H1 (cell line): ENCODE data around the gene SPEF1. TPM values are rescaled to one million over a fixed set of nuclear protein-coding genes. Genes with fewer than 3 reads are reported as not detected.

Source experiments
- CTCF ChIA-PET: fragments of 300-600 bp; sonication (Branson Sonifier 250); formaldehyde crosslinking; loops from one replicate; lab custom pipeline; 2021; ENCODE audit not compliant: partially characterized antibody; lab: Charles Lee
- POLR2A ChIA-PET: fragments of 300-600 bp; sonication (Branson Sonifier 250); formaldehyde crosslinking; loops from one replicate; lab custom pipeline; 2021; ENCODE audit warnings: inconsistent platforms; ENCODE audit not compliant: partially characterized antibody; lab: Charles Lee
- DNase-seq, 2 experiments: peaks; one replicate each; pipeline versions ENCODE4 v3.0.0 to v3.0.0-alpha.2; 2010 to 2022; ENCODE audit warnings: low spot score in 2 of 2, low read depth in 1 of 2, mixed read lengths in 1 of 2
- FAIRE-seq: peaks from 2 replicates; lab custom pipeline; 2011; peaks lifted over from hg19 to GRCh38; lab: Jason Lieb, UNC
- H2AFZ ChIP-seq: 2 replicates; pipeline ENCODE4 v1.8.1; 2012; ENCODE audit warnings: low read length, inconsistent platforms
- H2AK5ac ChIP-seq: 2 replicates; pipeline ENCODE4 v1.6.1; 2013; ENCODE audit warnings: low read depth, low read length
- H2BK120ac ChIP-seq: replicated peaks from 2 replicates; pipeline ENCODE3; 2013; ENCODE audit warnings: low read depth, low read length, inconsistent platforms
- H2BK12ac ChIP-seq: 2 replicates; pipeline ENCODE4 v1.6.1; 2013; ENCODE audit warnings: low read depth, low read length
- H2BK15ac ChIP-seq: 2 replicates; pipeline ENCODE4 v1.6.1; 2013; ENCODE audit warnings: low read length
- H2BK20ac ChIP-seq: 2 replicates; pipeline ENCODE4 v1.6.1; 2013; ENCODE audit warnings: low read length
- H2BK5ac ChIP-seq: 2 replicates; pipeline ENCODE4 v1.6.1; 2013; ENCODE audit warnings: low read depth, low read length
- H3K14ac ChIP-seq: 2 replicates; pipeline ENCODE4 v1.6.1; 2013; ENCODE audit warnings: inconsistent platforms; ENCODE audit not compliant: insufficient read length
- H3K18ac ChIP-seq: 2 replicates; pipeline ENCODE4 v1.6.1; 2013; ENCODE audit warnings: low read length; ENCODE audit errors: extremely low read depth
- H3K23ac ChIP-seq: 2 replicates; pipeline ENCODE4 v1.6.1; 2013; ENCODE audit warnings: inconsistent platforms; ENCODE audit not compliant: insufficient read length
- H3K23me2 ChIP-seq: 2 replicates; pipeline ENCODE4 v1.6.1; 2013; ENCODE audit warnings: low read depth, low read length
- H3K27ac ChIP-seq: 2 replicates; pipeline ENCODE4 v1.6.1; 2011; ENCODE audit warnings: low read depth, low read length, inconsistent platforms
- H3K27me3 ChIP-seq, 4 experiments: replicated peaks in 1 of 4; 1 replicate in 1 of 4; 2 replicates in 3 of 4; pipeline versions ENCODE4 v1.6.1 to v1.8.1; 2011 to 2013; ENCODE audit warnings: low read length in 3 of 4, mild to moderate bottlenecking in 3 of 4, inconsistent platforms in 2 of 4, mixed read lengths in 2 of 4, moderate library complexity in 1 of 4; ENCODE audit not compliant: control insufficient read depth in 3 of 4, insufficient read depth in 3 of 4; ENCODE audit errors: extremely low read depth in 1 of 4
- H3K36me3 ChIP-seq, 4 experiments: 2 replicates each; pipeline versions ENCODE4 v1.6.1 to v1.8.1; 2011 to 2013; ENCODE audit warnings: mild to moderate bottlenecking in 4 of 4, low read length in 3 of 4, moderate library complexity in 2 of 4, control low read depth in 1 of 4, inconsistent platforms in 1 of 4; ENCODE audit not compliant: insufficient read depth in 4 of 4, control insufficient read depth in 2 of 4
- H3K4ac ChIP-seq: replicated peaks from 2 replicates; pipeline ENCODE3; 2013; ENCODE audit warnings: low read length, low read depth, mixed read lengths, inconsistent platforms; ENCODE audit not compliant: insufficient read length
- H3K4me1 ChIP-seq, 4 experiments: replicated peaks in 1 of 4; 1 replicate in 1 of 4; 2 replicates in 3 of 4; pipeline versions ENCODE4 v1.6.1 to v1.8.1; 2011 to 2013; ENCODE audit warnings: low read length in 3 of 4, inconsistent platforms in 2 of 4, mixed read lengths in 1 of 4; ENCODE audit not compliant: insufficient read depth in 4 of 4, control insufficient read depth in 3 of 4
- H3K4me2 ChIP-seq, 2 experiments: 2 replicates each; pipeline versions ENCODE4 v1.6.1 to v1.8.1; 2011 to 2013; ENCODE audit warnings: low read depth in 2 of 2, low read length in 2 of 2, control low read depth in 1 of 2, inconsistent platforms in 1 of 2, mild to moderate bottlenecking in 1 of 2; ENCODE audit not compliant: insufficient read depth in 1 of 2
- H3K4me3 ChIP-seq, 4 experiments: fragments of 200-600, 300-600 bp in 1 of 4; sonication (generic), shearing (Covaris generic), sonication (Bioruptor Twin) in 1 of 4; 2 replicates each; pipeline versions ENCODE4 v1.5.1 to v1.8.1; 2011 to 2016; ENCODE audit warnings: low read length in 4 of 4, low read depth in 3 of 4, control low read depth in 2 of 4, inconsistent platforms in 2 of 4, mild to moderate bottlenecking in 2 of 4, mixed read lengths in 1 of 4, moderate library complexity in 1 of 4; ENCODE audit not compliant: insufficient read depth in 2 of 4; ENCODE audit errors: extremely low read depth in 1 of 4
- H3K56ac ChIP-seq: replicated peaks from 2 replicates; pipeline ENCODE3; 2013; ENCODE audit warnings: low read depth, mild to moderate bottlenecking, mixed read lengths, low read length, inconsistent platforms; ENCODE audit not compliant: insufficient read length
- H3K79me1 ChIP-seq: 2 replicates; pipeline ENCODE4 v1.6.1; 2013; ENCODE audit warnings: low read depth, low read length, control low read depth
- H3K79me2 ChIP-seq, 2 experiments: 2 replicates each; pipeline versions ENCODE4 v1.6.1 to v1.8.1; 2012 to 2013; ENCODE audit warnings: low read length in 2 of 2, mild to moderate bottlenecking in 2 of 2, inconsistent platforms in 1 of 2; ENCODE audit not compliant: insufficient read depth in 2 of 2, control insufficient read depth in 1 of 2
- H3K9ac ChIP-seq, 4 experiments: replicated peaks in 1 of 4; 1 replicate in 1 of 4; 2 replicates in 3 of 4; pipeline versions ENCODE4 v1.6.1 to v1.8.1; 2011 to 2013; ENCODE audit warnings: low read depth in 3 of 4, low read length in 3 of 4, control low read depth in 2 of 4, mild to moderate bottlenecking in 2 of 4, moderate library complexity in 2 of 4, inconsistent platforms in 1 of 4; ENCODE audit errors: extremely low read depth in 1 of 4
- H3K9me3 ChIP-seq, 2 experiments: 2 replicates each; pipeline versions ENCODE4 v1.6.1 to v1.8.1; 2012 to 2013; ENCODE audit warnings: mild to moderate bottlenecking in 2 of 2, moderate library complexity in 2 of 2, control low read depth in 1 of 2, inconsistent platforms in 1 of 2, low read depth in 1 of 2, low read length in 1 of 2, mixed read lengths in 1 of 2; ENCODE audit not compliant: insufficient read depth in 2 of 2
- H4K20me1 ChIP-seq, 2 experiments: replicated peaks in 1 of 2; 2 replicates each; pipeline versions ENCODE3 to v1.8.1; 2011 to 2013; ENCODE audit warnings: inconsistent platforms in 2 of 2, low read length in 2 of 2, mild to moderate bottlenecking in 1 of 2; ENCODE audit not compliant: insufficient read depth in 2 of 2, control insufficient read depth in 1 of 2
- H4K5ac ChIP-seq: 2 replicates; pipeline ENCODE4 v1.6.1; 2013; ENCODE audit warnings: low read length, low read depth, mixed read lengths, inconsistent platforms; ENCODE audit not compliant: insufficient read length
- H4K8ac ChIP-seq: 2 replicates; pipeline ENCODE4 v1.8.0; 2013; ENCODE audit warnings: mild to moderate bottlenecking, moderate library complexity, low read length, inconsistent platforms; ENCODE audit not compliant: insufficient read depth; ENCODE audit errors: extremely low read depth
- H4K91ac ChIP-seq: replicated peaks from 2 replicates; pipeline ENCODE3; 2013; ENCODE audit warnings: low read length, mixed read lengths, inconsistent platforms; ENCODE audit not compliant: insufficient read length
- CHD1 ChIP-seq: IDR thresholded peaks from 2 replicates; pipeline ENCODE4 v1.6.1; 2012; ENCODE audit warnings: low read depth, low read length, improper control_type of control experiment
- CTBP2 ChIP-seq: IDR thresholded peaks from 2 replicates; pipeline ENCODE4 v1.7.0; 2011; ENCODE audit warnings: borderline replicate concordance, mild to moderate bottlenecking, moderate library complexity, mixed read lengths, low read length; ENCODE audit not compliant: insufficient read depth, insufficient read length
- EZH2 ChIP-seq: fragments of 200-600 bp; sonication (generic); IDR thresholded peaks from 2 replicates; pipeline ENCODE4 v1.7.1; 2012; ENCODE audit warnings: low read depth, mild to moderate bottlenecking, moderate library complexity, low read length, inconsistent platforms; ENCODE audit not compliant: severe bottlenecking
- MAFK ChIP-seq: IDR thresholded peaks from 2 replicates; pipeline ENCODE4 v1.6.1; 2012; ENCODE audit warnings: low read depth, mild to moderate bottlenecking, improper control_type of control experiment, low read length
- RAD21 ChIP-seq, 2 experiments: IDR thresholded peaks in 1 of 2; conservative IDR thresholded peaks in 1 of 2; 2 replicates each; pipeline ENCODE4 v1.6.1; 2011; ENCODE audit warnings: low read depth in 2 of 2, low read length in 2 of 2, improper control_type of control experiment in 1 of 2, inconsistent platforms in 1 of 2, mild to moderate bottlenecking in 1 of 2, moderate library complexity in 1 of 2
- WGBS, 2 experiments: shearing (Covaris generic) in 1 of 2; methylation state at CpG; one replicate each; pipeline versions ENCODE4 v1.1.6 to v1.1.7; 2013 to 2015; ENCODE audit warnings: low lambda C conversion rate in 2 of 2, mixed read lengths in 2 of 2, inconsistent platforms in 1 of 2, low coverage in 1 of 2, missing lambda C conversion rate in 1 of 2; ENCODE audit not compliant: insufficient replicate concordance in 2 of 2, insufficient coverage in 1 of 2, insufficient read length in 1 of 2; ENCODE audit errors: extremely low coverage in 1 of 2, missing lambda C conversion rate in 1 of 2; 5-methylcytosine and 5-hydroxymethylcytosine counted together
- polyA plus RNA-seq, 7 experiments: library from polyadenylated mRNA; depleted of rRNA in 3 of 7; stranded (reverse) in 5 of 7; unstranded in 2 of 7; fragments of >200 nt in 5 of 7; fragments of 200-250 nt in 2 of 7; gene quantifications; 1 replicate in 5 of 7; 2 replicates in 1 of 7; 4 replicates in 1 of 7; pipeline versions ENCODE4 v1.2.1 to v1.2.3, GENCODE V29; 2011 to 2013; ENCODE audit warnings: missing spikeins in 2 of 7, mixed read lengths in 2 of 7
- total RNA-seq: library from RNA; stranded (reverse); fragmentation: NEBNext Ultra II Directional; extraction: Animal tissue kit (Norgen Biotek cat#: 25700); gene quantifications from 2 replicates; pipeline ENCODE4 v1.2.1, GENCODE V29; 2021
- TF ChIP-seq, protein P1 (sequence below), 3 experiments: IDR thresholded peaks; 1 replicate in 2 of 3; 2 replicates in 1 of 3; pipeline versions ENCODE4 v1.5.1 to v1.6.1; 2011; ENCODE audit warnings: low read length in 3 of 3, mild to moderate bottlenecking in 3 of 3, inconsistent platforms in 2 of 3, low read depth in 1 of 3, moderate library complexity in 1 of 3; ENCODE audit not compliant: insufficient read depth in 1 of 3; ENCODE audit errors: control extremely low read depth in 1 of 3
- TF ChIP-seq, protein P2 (sequence below): IDR thresholded peaks from 2 replicates; pipeline ENCODE4 v1.6.1; 2012; ENCODE audit warnings: inconsistent platforms

The SPEF1 gene
- total and polyA plus RNA-seq, 2 of the 8 experiments (the other 6 are each of a cell fraction or from before 2014, with no cell fraction given), result 0.51 to 0.71 TPM

DNA sequence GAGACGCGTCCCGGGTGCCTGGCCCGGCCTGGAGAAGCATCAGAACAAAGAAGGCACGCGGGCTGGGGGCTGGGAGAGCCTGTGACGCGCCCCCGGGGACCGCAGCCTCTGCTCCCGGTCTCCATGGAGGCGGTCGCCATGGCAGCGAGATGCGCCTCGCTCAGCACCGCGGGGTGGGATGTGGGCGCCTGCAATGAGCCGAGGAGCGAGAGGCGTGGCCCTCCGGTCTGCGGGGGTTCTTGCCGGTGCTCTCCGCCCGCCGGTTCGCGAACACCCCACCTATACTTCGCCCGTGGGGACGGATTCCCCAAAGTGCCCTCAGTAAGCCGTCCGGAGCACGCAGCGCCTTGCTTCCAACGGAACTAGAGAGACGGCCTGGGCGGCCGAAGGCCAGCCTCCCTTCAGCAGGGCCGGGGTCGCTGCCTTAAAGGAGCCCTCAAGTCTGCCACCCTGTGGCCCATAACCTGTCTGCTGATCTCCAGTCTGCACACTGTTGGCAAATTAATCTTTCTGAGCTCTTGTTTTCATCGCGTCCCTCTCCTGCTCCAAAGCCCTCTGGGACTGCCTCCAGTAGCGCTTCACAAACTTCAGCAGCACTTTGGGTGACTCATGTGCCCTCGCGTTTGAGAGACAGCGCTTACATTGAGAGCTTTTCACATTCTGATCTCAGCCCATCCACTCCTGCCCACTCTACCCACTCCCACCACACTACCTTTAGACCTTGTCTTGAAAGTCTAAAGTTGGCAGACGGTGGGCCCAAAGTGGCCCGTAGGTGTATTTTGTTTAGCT, 12.7 kb downstream of the SPEF1 start:
- whole genome bisulfite sequencing, 2 experiments, result 5% methylated on average over 43 of the region's 51 CpGs; no CpG with 5 or more reads in 1 of the 2 experiments
- Histone ChIP-seq H3K27ac (peak overlapping the region; percentile 66; the same call in 1 of the 2 replicates), H4K8ac (peak overlapping the region; percentile 94; the same call in 1 of the 2 replicates), H3K23ac (no peak overlapping the region), H3K4me3 (peak overlapping the region; percentile 55 to 94 (median 88)), H2BK120ac (no peak overlapping the region), H3K27me3 (no peaks in the 10 kb centered on the region), H3K14ac (no peak overlapping the region), H2AFZ (peak overlapping the region; percentile 80; the same call in 1 of the 2 replicates), H3K36me3 (no peaks in the 10 kb centered on the region), H2BK20ac (no peak overlapping the region), H4K5ac (peak overlapping the region; percentile 50), H2BK12ac (no peak overlapping the region), H3K79me2 (peaks cover 0 to 25% of the 10 kb centered on the region in 2 experiments; a peak in 1 of 4 replicates), H3K9ac (peak overlapping the region in 3 of 4 experiments; percentile 74 to 78 (median 75); a peak in 5 of 7 replicates), H3K23me2 (peaks cover 12% of the 10 kb centered on the region; the same call in 1 of the 2 replicates), H2AK5ac (no peak overlapping the region), H3K79me1 (peaks cover 14% of the 10 kb centered on the region), H3K4me1 (peaks cover 3 to 15% (median 6%) of the 10 kb centered on the region in 4 experiments; a peak in 6 of 7 replicates), H3K4me2 (peak overlapping the region; percentile 79 to 99), H2BK15ac (no peak overlapping the region), H4K20me1 (peaks cover 0 to 7% of the 10 kb centered on the region in 2 experiments), H3K18ac (no peak overlapping the region), H3K4ac (no peak overlapping the region), H3K56ac (no peak overlapping the region), H4K91ac (no peak overlapping the region), H2BK5ac (no peak overlapping the region), H3K9me3 (no peaks in the 10 kb centered on the region)
- ChIA-PET CTCF (interaction anchor here (0.7 to 14.2 kb wide), 27 partner anchors 8 to 338 kb away, joined by 3 to 277 read pairs (median 4); partner anchors contain the start of genes CENPB and SPEF1), POLR2A (interaction anchor here (0.6 to 3.2 kb wide), 11 partner anchors 10 to 122 kb away, joined by 3 to 42 read pairs (median 8); partner anchors contain the start of gene MAVS)
- DNase-seq, result peak in 1 of 2 experiments; percentile 94
- no peak for FAIRE-seq
- no peak for TF ChIP-seq MAFK
- TF ChIP-seq, protein P1, sequence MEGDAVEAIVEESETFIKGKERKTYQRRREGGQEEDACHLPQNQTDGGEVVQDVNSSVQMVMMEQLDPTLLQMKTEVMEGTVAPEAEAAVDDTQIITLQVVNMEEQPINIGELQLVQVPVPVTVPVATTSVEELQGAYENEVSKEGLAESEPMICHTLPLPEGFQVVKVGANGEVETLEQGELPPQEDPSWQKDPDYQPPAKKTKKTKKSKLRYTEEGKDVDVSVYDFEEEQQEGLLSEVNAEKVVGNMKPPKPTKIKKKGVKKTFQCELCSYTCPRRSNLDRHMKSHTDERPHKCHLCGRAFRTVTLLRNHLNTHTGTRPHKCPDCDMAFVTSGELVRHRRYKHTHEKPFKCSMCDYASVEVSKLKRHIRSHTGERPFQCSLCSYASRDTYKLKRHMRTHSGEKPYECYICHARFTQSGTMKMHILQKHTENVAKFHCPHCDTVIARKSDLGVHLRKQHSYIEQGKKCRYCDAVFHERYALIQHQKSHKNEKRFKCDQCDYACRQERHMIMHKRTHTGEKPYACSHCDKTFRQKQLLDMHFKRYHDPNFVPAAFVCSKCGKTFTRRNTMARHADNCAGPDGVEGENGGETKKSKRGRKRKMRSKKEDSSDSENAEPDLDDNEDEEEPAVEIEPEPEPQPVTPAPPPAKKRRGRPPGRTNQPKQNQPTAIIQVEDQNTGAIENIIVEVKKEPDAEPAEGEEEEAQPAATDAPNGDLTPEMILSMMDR (IDR thresholded peaks at IDR 0.05; ENCODE audit: control extremely low read depth in 1 of 3, insufficient read depth in 1 of 3, low read depth in 1 of 3, low read length in 3 of 3), result peak; percentile 60 to 77 (median 76)
- no peak for TF ChIP-seq CHD1
- TF ChIP-seq EZH2, result no peak
- TF ChIP-seq RAD21 (IDR thresholded peaks at IDR 0.05 in 1 of 2, conservative IDR thresholded peaks at IDR 0.05 in 1 of 2; ENCODE audit: low read depth in 2 of 2, low read length in 2 of 2), result peak; percentile 48 to 58
- TF ChIP-seq, protein P2, sequence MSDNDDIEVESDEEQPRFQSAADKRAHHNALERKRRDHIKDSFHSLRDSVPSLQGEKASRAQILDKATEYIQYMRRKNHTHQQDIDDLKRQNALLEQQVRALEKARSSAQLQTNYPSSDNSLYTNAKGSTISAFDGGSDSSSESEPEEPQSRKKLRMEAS, result 0 out of 2 replicates have a peak, but pooled peaks have one; percentile 13
- no peak for TF ChIP-seq CTBP2
